ENCODE measurements around the gene RPL27A.

Gene RPL27A

DNA sequence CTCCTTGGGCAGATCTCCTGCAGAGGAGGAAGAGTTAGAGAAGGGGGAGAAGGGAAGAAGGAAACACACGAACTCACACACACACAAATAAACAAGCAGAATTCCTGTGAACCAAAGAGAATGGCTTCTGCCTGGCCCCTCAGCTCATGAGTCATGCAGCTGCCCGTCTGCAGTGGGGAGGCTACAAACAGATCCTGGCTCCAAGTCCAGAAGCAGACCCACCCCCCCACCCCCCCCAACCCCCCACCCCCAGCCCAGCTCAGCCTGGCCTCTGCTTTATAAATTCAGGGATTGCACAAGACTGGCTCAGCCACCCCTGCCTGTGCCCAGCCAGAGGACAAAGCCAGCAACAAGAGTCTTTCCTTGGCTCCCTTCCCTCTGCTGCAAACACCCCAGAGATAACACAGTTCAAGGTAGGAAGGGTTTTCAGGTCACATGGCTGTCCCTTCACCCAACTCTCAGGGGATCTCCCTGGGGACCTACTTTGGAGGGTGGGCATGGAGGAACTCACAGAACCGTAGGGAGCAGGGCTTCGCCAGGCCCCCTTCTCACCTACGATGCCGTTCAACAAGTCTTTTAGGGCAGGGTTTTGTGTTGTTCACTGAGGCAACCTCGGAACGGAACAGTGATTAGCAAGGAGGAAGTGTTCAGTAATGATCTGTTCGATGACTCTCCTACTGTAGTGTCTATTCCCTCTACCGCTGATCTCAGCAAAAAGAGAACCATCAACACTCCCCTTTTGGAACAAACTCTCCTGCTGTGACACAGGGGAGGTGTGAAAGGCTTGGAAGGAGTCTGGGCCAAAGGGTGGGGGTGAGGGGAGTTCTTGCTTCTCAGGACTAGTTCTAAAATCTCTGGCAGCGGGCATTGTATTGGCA is 35.5 kb downstream of the RPL27A start:
- ATAC-seq (ENCODE audit: low read depth) (peak; percentile 29), DNase-seq (ENCODE audit: low spot score) (no peak)
- TF ChIP-seq, protein P1, sequence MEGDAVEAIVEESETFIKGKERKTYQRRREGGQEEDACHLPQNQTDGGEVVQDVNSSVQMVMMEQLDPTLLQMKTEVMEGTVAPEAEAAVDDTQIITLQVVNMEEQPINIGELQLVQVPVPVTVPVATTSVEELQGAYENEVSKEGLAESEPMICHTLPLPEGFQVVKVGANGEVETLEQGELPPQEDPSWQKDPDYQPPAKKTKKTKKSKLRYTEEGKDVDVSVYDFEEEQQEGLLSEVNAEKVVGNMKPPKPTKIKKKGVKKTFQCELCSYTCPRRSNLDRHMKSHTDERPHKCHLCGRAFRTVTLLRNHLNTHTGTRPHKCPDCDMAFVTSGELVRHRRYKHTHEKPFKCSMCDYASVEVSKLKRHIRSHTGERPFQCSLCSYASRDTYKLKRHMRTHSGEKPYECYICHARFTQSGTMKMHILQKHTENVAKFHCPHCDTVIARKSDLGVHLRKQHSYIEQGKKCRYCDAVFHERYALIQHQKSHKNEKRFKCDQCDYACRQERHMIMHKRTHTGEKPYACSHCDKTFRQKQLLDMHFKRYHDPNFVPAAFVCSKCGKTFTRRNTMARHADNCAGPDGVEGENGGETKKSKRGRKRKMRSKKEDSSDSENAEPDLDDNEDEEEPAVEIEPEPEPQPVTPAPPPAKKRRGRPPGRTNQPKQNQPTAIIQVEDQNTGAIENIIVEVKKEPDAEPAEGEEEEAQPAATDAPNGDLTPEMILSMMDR (IDR thresholded peaks at IDR 0.05; ENCODE audit: poor library complexity, severe bottlenecking): no peak
- Histone ChIP-seq H3K36me3 (ENCODE audit: low read depth) (peaks cover 41% of the 10 kb centered on the region), H3K4me1 (ENCODE audit: insufficient read depth, poor library complexity, severe bottlenecking) (peaks cover 54% of the 10 kb centered on the region), H3K9me3 (ENCODE audit: severe bottlenecking) (no peaks in the 10 kb centered on the region), H3K4me3 (ENCODE audit: severe bottlenecking) (no peak overlapping the region), H3K27ac (ENCODE audit: poor library complexity, severe bottlenecking) (peak overlapping the region; percentile 98), H3K27me3 (ENCODE audit: insufficient read depth, poor library complexity, severe bottlenecking) (no peaks in the 10 kb centered on the region)

DNA sequence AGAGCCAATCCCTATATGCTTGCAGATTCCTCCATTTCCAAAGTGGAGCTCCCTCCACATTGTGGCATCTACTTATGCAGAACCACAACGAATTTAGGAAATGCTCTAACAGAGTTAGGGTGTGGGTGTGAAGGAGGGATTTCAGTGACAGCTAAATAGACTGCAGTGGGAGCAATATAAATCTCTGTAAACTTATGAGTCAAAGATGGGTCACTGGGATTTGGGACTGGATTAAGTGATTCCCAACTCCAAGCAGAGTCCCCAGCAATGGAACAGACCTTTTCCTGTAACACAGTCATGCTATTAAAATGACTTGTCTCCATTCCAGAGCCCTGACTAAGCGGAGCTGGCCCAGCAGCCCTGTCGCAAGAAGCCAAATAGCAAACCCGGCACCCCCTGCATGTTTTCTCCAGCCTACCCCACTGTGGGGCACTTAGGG is 36.6 kb downstream of the RPL27A start:
- DNase-seq (ENCODE audit: low spot score): no peak

DNA sequence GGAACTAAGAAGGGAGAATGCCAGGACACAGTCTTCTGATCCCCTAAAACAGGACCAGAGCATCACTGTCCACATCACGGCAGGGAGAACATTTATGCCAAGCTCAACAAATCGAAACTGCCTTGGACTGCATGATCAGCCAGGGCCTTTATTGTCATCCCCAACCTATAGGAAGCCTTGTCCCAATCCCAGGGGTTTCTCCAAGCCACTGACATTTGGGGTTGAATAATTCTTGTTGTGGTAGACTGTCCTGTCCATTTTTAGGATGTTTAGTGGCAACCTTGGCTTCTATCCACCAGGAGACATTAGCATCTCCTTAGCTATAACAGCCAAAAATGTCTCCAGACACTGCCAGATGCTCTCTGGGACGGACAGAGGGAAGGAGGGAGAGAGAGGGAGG is 37.1 kb downstream of the RPL27A start:
- TF ChIP-seq, protein P1 (IDR thresholded peaks at IDR 0.05; ENCODE audit: poor library complexity, severe bottlenecking): no peak
- H3K27ac ChIP-seq (ENCODE audit: poor library complexity, severe bottlenecking): peak overlapping the region; percentile 98

More for the DNA sequence above, 36.6 kb downstream of the RPL27A start:
- H3K27ac ChIP-seq (ENCODE audit: poor library complexity, severe bottlenecking): peak overlapping the region; percentile 98
- H3K36me3 ChIP-seq (ENCODE audit: low read depth): peaks cover 36% of the 10 kb centered on the region
- H3K4me1 ChIP-seq (ENCODE audit: insufficient read depth, poor library complexity, severe bottlenecking): peaks cover 54% of the 10 kb centered on the region
- peak; percentile 72 for ATAC-seq (ENCODE audit: low read depth)
- TF ChIP-seq, protein P1 (IDR thresholded peaks at IDR 0.05; ENCODE audit: poor library complexity, severe bottlenecking): no peak
- no peaks in the 10 kb centered on the region for H3K9me3 ChIP-seq (ENCODE audit: severe bottlenecking)
- no peaks in the 10 kb centered on the region for H3K27me3 ChIP-seq (ENCODE audit: insufficient read depth, poor library complexity, severe bottlenecking)
- no peak overlapping the region for H3K4me3 ChIP-seq (ENCODE audit: severe bottlenecking)

DNA sequence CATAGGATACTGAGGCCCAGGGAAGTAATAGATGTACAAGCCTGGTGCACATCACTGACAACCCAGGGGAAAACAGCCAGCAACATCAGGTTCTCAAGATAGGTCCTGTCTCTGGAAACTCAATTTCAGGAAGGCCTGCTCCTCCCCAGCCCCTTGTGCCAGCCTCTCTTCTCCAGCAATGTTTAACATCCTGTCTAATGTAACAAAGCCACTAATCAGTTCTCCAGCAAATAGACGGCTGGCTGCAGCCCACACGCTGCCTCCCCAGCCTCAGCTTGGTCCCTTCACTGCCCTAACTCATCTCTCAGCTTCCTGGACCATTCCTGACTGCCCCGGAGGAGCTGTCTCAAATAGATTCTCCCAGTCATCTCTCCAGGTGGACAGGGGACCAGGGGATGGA is 37.8 kb downstream of the RPL27A start:
- Histone ChIP-seq H3K36me3 (ENCODE audit: low read depth) (peaks cover 34% of the 10 kb centered on the region), H3K4me1 (ENCODE audit: insufficient read depth, poor library complexity, severe bottlenecking) (peaks cover 54% of the 10 kb centered on the region), H3K27me3 (ENCODE audit: insufficient read depth, poor library complexity, severe bottlenecking) (no peaks in the 10 kb centered on the region), H3K4me3 (ENCODE audit: severe bottlenecking) (no peak overlapping the region), H3K9me3 (ENCODE audit: severe bottlenecking) (no peaks in the 10 kb centered on the region), H3K27ac (ENCODE audit: poor library complexity, severe bottlenecking) (peak overlapping the region; percentile 98)
- no peak for ATAC-seq (ENCODE audit: low read depth)
- no peak for DNase-seq (ENCODE audit: low spot score)
- TF ChIP-seq, protein P1 (IDR thresholded peaks at IDR 0.05; ENCODE audit: poor library complexity, severe bottlenecking): no peak

More for the DNA sequence above, 37.1 kb downstream of the RPL27A start:
- Histone ChIP-seq H3K4me1 (ENCODE audit: insufficient read depth, poor library complexity, severe bottlenecking) (peaks cover 54% of the 10 kb centered on the region), H3K36me3 (ENCODE audit: low read depth) (peaks cover 36% of the 10 kb centered on the region), H3K4me3 (ENCODE audit: severe bottlenecking) (no peak overlapping the region), H3K27me3 (ENCODE audit: insufficient read depth, poor library complexity, severe bottlenecking) (no peaks in the 10 kb centered on the region), H3K9me3 (ENCODE audit: severe bottlenecking) (no peaks in the 10 kb centered on the region)
- DNase-seq (ENCODE audit: low spot score): no peak
- peak; percentile 5; the same call in 2 of the 3 replicates for ATAC-seq (ENCODE audit: low read depth)
